OCI-LY7 (cell line): ENCODE measurements around the gene LSAMP. TPM values are rescaled to one million over a fixed set of nuclear protein-coding genes. Genes with fewer than 3 reads are reported as not detected.

Experiments used
- BruUV-seq: library from RNA; stranded (reverse); fragments of 400-500 nt; replicated peaks from 2 replicates; lab custom pipeline; 2021; lab: Mats Ljungman, UMichigan
- CTCF ChIA-PET: fragments of 300-600 bp; sonication (Branson Sonifier 250); formaldehyde crosslinking; loops from one replicate; lab custom pipeline; 2022; ENCODE audit warnings: antibody characterized with exemption; ENCODE audit not compliant: unreplicated experiment; lab: Charles Lee
- POLR2A ChIA-PET: fragments of 300-600 bp; sonication (Branson Sonifier 250); formaldehyde crosslinking; loops from one replicate; lab custom pipeline; 2022; ENCODE audit warnings: antibody characterized with exemption; lab: Charles Lee
- DNase-seq: peaks from one replicate; pipeline ENCODE4 v3.0.0-alpha.2; 2015; ENCODE audit warnings: low spot score
- H2AFZ ChIP-seq: fragments of 200-600 bp; sonication (generic), shearing (Covaris generic); 2 replicates; pipeline ENCODE4 v1.6.1; 2014; ENCODE audit warnings: mild to moderate bottlenecking, antibody characterized with exemption, low read length, moderate library complexity
- H3K27ac ChIP-seq: fragments of 200-600 bp; sonication (generic); 2 replicates; pipeline ENCODE4 v1.5.1; 2014; ENCODE audit warnings: mixed run types, low read depth, mild to moderate bottlenecking, moderate library complexity, low read length, inconsistent platforms; ENCODE audit not compliant: poor library complexity, severe bottlenecking
- H3K36me3 ChIP-seq: fragments of 200-600 bp; sonication (generic); 2 replicates; pipeline ENCODE4 v1.6.1; 2014; ENCODE audit warnings: mild to moderate bottlenecking, antibody characterized with exemption, low read length, moderate library complexity, mixed read lengths; ENCODE audit not compliant: insufficient read depth
- H3K4me1 ChIP-seq: fragments of 200-600 bp; sonication (generic); 2 replicates; pipeline ENCODE4 v1.5.1; 2014; ENCODE audit warnings: mild to moderate bottlenecking, low read length; ENCODE audit not compliant: insufficient read depth, poor library complexity, severe bottlenecking
- H3K4me2 ChIP-seq: fragments of 200-600 bp; sonication (generic); 2 replicates; pipeline ENCODE4 v1.6.1; 2014; ENCODE audit warnings: mild to moderate bottlenecking, low read length
- H3K4me3 ChIP-seq: fragments of 200-600 bp; sonication (generic); 2 replicates; pipeline ENCODE4 v1.5.1; 2014; ENCODE audit warnings: mild to moderate bottlenecking, low read depth, low read length; ENCODE audit not compliant: poor library complexity, severe bottlenecking
- H3K79me2 ChIP-seq: fragments of 200-600 bp; sonication (generic); 2 replicates; pipeline ENCODE4 v1.6.1; 2016; ENCODE audit warnings: low read depth, mild to moderate bottlenecking, low read length, moderate library complexity, mixed read lengths; ENCODE audit not compliant: insufficient read depth
- H3K9me2 ChIP-seq: fragments of 200-600 bp; sonication (generic); 2 replicates; pipeline ENCODE4 v1.6.1; 2016; ENCODE audit warnings: mild to moderate bottlenecking, low read length, mixed read lengths; ENCODE audit not compliant: insufficient read depth
- H3K9me3 ChIP-seq: fragments of 200-600 bp; sonication (generic); 2 replicates; pipeline ENCODE4 v1.6.1; 2014; ENCODE audit warnings: mild to moderate bottlenecking, mixed run types, low read length, mixed read lengths
- H4K20me1 ChIP-seq: fragments of 200-600 bp; sonication (generic); 2 replicates; pipeline ENCODE4 v1.6.1; 2014; ENCODE audit warnings: mild to moderate bottlenecking, antibody characterized with exemption, low read length, moderate library complexity, mixed read lengths; ENCODE audit not compliant: insufficient read depth
- CTCF ChIP-seq: fragments of 200-600 bp; sonication (generic); conservative IDR thresholded peaks from 2 replicates; pipeline ENCODE4 v1.5.1; 2014; ENCODE audit warnings: mild to moderate bottlenecking, antibody characterized with exemption, low read length, moderate library complexity, mixed read lengths
- EZH2phosphoT487 ChIP-seq: fragments of 200-600 bp; sonication (generic); IDR thresholded peaks from 2 replicates; pipeline ENCODE4 v1.6.1; 2018; ENCODE audit warnings: low read depth, borderline replicate concordance, mild to moderate bottlenecking, mixed run types, antibody characterized with exemption, low read length, moderate library complexity, mixed read lengths
- intact Hi-C: fragments of 100-400 bp; cut with micrococcal nuclease; formaldehyde crosslinking; loops from one replicate; pipeline ENCODE4 v1.10.0; 2022; ENCODE audit not compliant: unreplicated experiment
- total RNA-seq, 2 experiments: library from RNA; depleted of rRNA in 1 of 2; stranded (reverse); fragments of >200 nt in 1 of 2; shearing (Covaris generic) in 1 of 2; gene quantifications; 2 replicates each; pipeline ENCODE4 v1.2.3, GENCODE V29; 2014 to 2022

The LSAMP gene
- total RNA-seq, 2 experiments from 2014 or later: 1.4 TPM; not detected in 1

- H4K20me1 ChIP-seq: no peaks in the 10 kb centered on the region
- no peak for DNase-seq
- BruUV-seq: no TSS peak
- no peak overlapping the region for H3K4me2 ChIP-seq
- intact Hi-C loops: no loop called here
- CTCF ChIA-PET: no interaction called here
- no peak overlapping the region for H2AFZ ChIP-seq
- H3K36me3 ChIP-seq: no peaks in the 10 kb centered on the region
- no peak overlapping the region for H3K4me3 ChIP-seq
- H3K9me2 ChIP-seq: no peaks in the 10 kb centered on the region
- no peak overlapping the region for H3K27ac ChIP-seq
- no peaks in the 10 kb centered on the region for H3K4me1 ChIP-seq
- TF ChIP-seq CTCF (no peak), EZH2phosphoT487 (no peak)
- H3K9me3 ChIP-seq: no peaks in the 10 kb centered on the region
- POLR2A ChIA-PET: interaction anchor here (1.0 to 1.1 kb wide), 2 partner anchors 11 to 13 kb away, joined by 3 read pairs; no protein-coding TSS in a partner anchor
- H3K79me2 ChIP-seq: no peaks in the 10 kb centered on the region
Measured at GRCh38 chr3:116034794-116035193, 410.5 kb downstream of the LSAMP start.

DNA sequence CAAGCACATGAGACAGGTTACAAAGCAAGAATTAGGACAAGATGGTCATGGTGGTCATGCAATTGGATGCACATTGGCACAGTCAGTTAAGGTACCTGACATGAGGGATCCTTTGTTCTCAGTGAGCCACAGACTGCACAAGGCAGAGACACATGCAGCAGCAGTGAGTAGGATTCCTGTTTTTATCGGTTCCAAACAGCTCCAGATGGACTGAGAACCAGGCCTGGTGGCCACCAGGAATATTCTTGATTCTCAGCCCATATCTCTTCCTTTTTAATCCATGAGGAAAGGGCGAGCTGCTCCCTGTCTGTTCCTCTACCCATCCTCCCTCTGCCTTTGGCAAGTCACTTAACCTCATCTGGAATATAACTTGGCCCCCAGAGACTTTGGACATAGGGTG, 411.2 kb downstream of the LSAMP start:
- Histone ChIP-seq H3K27ac (no peak overlapping the region), H3K9me2 (no peaks in the 10 kb centered on the region), H3K79me2 (no peaks in the 10 kb centered on the region), H3K9me3 (no peaks in the 10 kb centered on the region), H3K4me2 (no peak overlapping the region), H4K20me1 (no peaks in the 10 kb centered on the region), H3K36me3 (no peaks in the 10 kb centered on the region), H3K4me1 (no peaks in the 10 kb centered on the region), H3K4me3 (no peak overlapping the region), H2AFZ (no peak overlapping the region)
- intact Hi-C loops: no loop called here
- ChIA-PET CTCF (no interaction called here), POLR2A (interaction anchor here (1.1 kb wide), 1 partner anchor 12 kb away, joined by 3 read pairs; no protein-coding TSS in a partner anchor)
- DNase-seq: no peak
- BruUV-seq: no TSS peak
- TF ChIP-seq CTCF (no peak), EZH2phosphoT487 (no peak)

DNA sequence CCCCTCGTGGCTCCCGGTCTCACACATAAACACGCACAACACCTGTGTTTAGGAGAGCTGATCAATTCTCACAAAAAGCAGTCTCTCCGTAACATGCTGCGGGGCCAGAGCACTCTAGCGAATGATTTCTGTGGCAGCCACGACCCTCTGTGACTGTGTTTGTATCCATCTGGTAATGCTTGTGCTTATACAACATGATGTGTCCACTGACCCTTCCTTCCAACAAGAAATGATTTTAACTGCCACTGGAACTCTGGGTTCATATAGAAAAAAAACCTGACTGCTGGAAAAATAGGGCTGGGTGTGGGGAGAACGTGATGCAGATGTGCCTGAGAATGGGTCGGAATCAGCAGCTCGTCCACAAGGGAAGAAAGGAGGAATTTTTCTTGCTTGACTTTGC, 411.8 kb downstream of the LSAMP start:
- Histone ChIP-seq H3K27ac (no peak overlapping the region), H4K20me1 (no peaks in the 10 kb centered on the region), H3K9me2 (no peaks in the 10 kb centered on the region), H3K9me3 (no peaks in the 10 kb centered on the region), H2AFZ (no peak overlapping the region), H3K4me3 (no peak overlapping the region), H3K36me3 (no peaks in the 10 kb centered on the region), H3K4me2 (no peak overlapping the region), H3K79me2 (no peaks in the 10 kb centered on the region), H3K4me1 (no peaks in the 10 kb centered on the region)
- ChIA-PET CTCF (no interaction called here), POLR2A (interaction anchor here (0.9 kb wide), 1 partner anchor 1217 kb away, joined by 3 read pairs; no protein-coding TSS in a partner anchor)
- no peak for DNase-seq
- intact Hi-C loops: no loop called here
- BruUV-seq: no TSS peak
- no peak for TF ChIP-seq CTCF
- TF ChIP-seq EZH2phosphoT487: no peak
